Vagina (tissue), 2 donors: ENCODE data around the gene CCSER1. TPM values are rescaled to one million over a fixed set of nuclear protein-coding genes. Genes with fewer than 3 reads are reported as not detected.
"Not testable (repeated sequence)": the region's sequence is repeated elsewhere in the genome, so short reads cannot be mapped to it uniquely, and the experiment has no call there.

Experiments used
- DNase-seq, 2 donors: peaks; one replicate each; pipeline ENCODE4 v3.0.0-alpha.2; 2017; ENCODE audit errors: extremely low spot score in 2 of 2
- H3K27ac ChIP-seq: fragments of 200-600 bp; sonication (generic); one replicate; pipeline ENCODE4 v1.5.1; 2019
- H3K27me3 ChIP-seq: fragments of 200-600 bp; sonication (generic); one replicate; pipeline ENCODE4 v1.5.1; 2019
- H3K36me3 ChIP-seq, 2 donors: fragments of 200-600 bp; sonication (generic); one replicate each; pipeline ENCODE4 v1.5.1; 2017 to 2019
- H3K4me1 ChIP-seq: fragments of 200-600 bp; sonication (generic); one replicate; pipeline ENCODE4 v1.5.1; 2019
- H3K4me3 ChIP-seq, 2 donors: fragments of 200-600 bp; sonication (generic); 1 replicate in 1 of 2; 2 replicates in 1 of 2; pipeline ENCODE4 v1.5.1; 2016 to 2019
- H3K9me3 ChIP-seq: fragments of 200-600 bp; sonication (generic); one replicate; pipeline ENCODE4 v1.5.1; 2019
- CTCF ChIP-seq, 3 experiments: fragments of 450-650 bp in 2 of 3; fragments of 200-600 bp in 1 of 3; sonication (generic) in 1 of 3; IDR thresholded peaks; one replicate each; pipeline ENCODE4 v1.5.1; 2017 to 2019; ENCODE audit warnings: antibody characterized with exemption in 3 of 3, mild to moderate bottlenecking in 2 of 3, moderate library complexity in 2 of 3
- POLR2A ChIP-seq, 2 donors: fragments of 450-650 bp; IDR thresholded peaks; one replicate each; pipeline ENCODE4 v1.6.1; 2017; ENCODE audit warnings: antibody characterized with exemption in 2 of 2, mild to moderate bottlenecking in 2 of 2, moderate library complexity in 2 of 2
- POLR2AphosphoS5 ChIP-seq, 2 donors: sonication (generic); formaldehyde crosslinking; IDR thresholded peaks; one replicate each; pipeline ENCODE4 v1.9.0; 2017; ENCODE audit warnings: antibody characterized with exemption in 2 of 2, mild to moderate bottlenecking in 2 of 2, low read depth in 1 of 2; ENCODE audit not compliant: insufficient read depth in 1 of 2
- intact Hi-C: fragments of 100-400 bp; cut with DNase I; formaldehyde crosslinking; loops from one replicate; pipeline ENCODE4 v1.15.1; 2023
- total RNA-seq: library from RNA; depleted of rRNA; stranded (reverse); fragments of >200 nt; gene quantifications from one replicate; pipeline ENCODE4 v1.2.3, GENCODE V29; 2016

CCSER1 gene
- total RNA-seq, 1 donor from 2014 or later: 8.1 TPM

- DNase-seq: no peak
- no peaks in the 10 kb centered on the region for H3K4me1 ChIP-seq
- no peaks in the 10 kb centered on the region for H3K9me3 ChIP-seq
- no peaks in the 10 kb centered on the region for H3K36me3 ChIP-seq
- TF ChIP-seq POLR2AphosphoS5 (IDR thresholded peaks at IDR 0.05; ENCODE audit: insufficient read depth in 1 of 2, low read depth in 1 of 2): no peak
- H3K27me3 ChIP-seq: no peaks in the 10 kb centered on the region
- no peak overlapping the region for H3K4me3 ChIP-seq
- H3K27ac ChIP-seq: no peak overlapping the region
- intact Hi-C loops: no loop called here
Measured at GRCh38 chr4:90833706-90834105, 706.5 kb downstream of the CCSER1 start.

- H3K27me3 ChIP-seq: no peaks in the 10 kb centered on the region
- no peaks in the 10 kb centered on the region for H3K36me3 ChIP-seq
- no peak for DNase-seq
- no peak overlapping the region for H3K27ac ChIP-seq
- no peaks in the 10 kb centered on the region for H3K4me1 ChIP-seq
- intact Hi-C loops: no loop called here
- H3K9me3 ChIP-seq: no peaks in the 10 kb centered on the region
- TF ChIP-seq CTCF (IDR thresholded peaks at IDR 0.05): no peak
- no peak for TF ChIP-seq POLR2AphosphoS5 (IDR thresholded peaks at IDR 0.05; ENCODE audit: insufficient read depth in 1 of 2, low read depth in 1 of 2)
- TF ChIP-seq POLR2A (IDR thresholded peaks at IDR 0.05): no peak
- H3K4me3 ChIP-seq: no peak overlapping the region
Measured at GRCh38 chr4:90837241-90837640, 710.0 kb downstream of the CCSER1 start.

GRCh38 chr4:90838859-90839258 lies 711.7 kb downstream of the CCSER1 start:
- H3K4me1 ChIP-seq, DNase-seq, H3K9me3 ChIP-seq, intact Hi-C loops, H3K36me3 ChIP-seq, H3K4me3 ChIP-seq, H3K27ac ChIP-seq, H3K27me3 ChIP-seq: not testable (repeated sequence)

GRCh38 chr4:90840291-90840690 lies 713.1 kb downstream of the CCSER1 start:
- no peak for DNase-seq
- no peak overlapping the region for H3K27ac ChIP-seq
- no peak overlapping the region for H3K4me3 ChIP-seq
- TF ChIP-seq POLR2A (IDR thresholded peaks at IDR 0.05) (no peak), CTCF (IDR thresholded peaks at IDR 0.05) (no peak), POLR2AphosphoS5 (IDR thresholded peaks at IDR 0.05; ENCODE audit: insufficient read depth in 1 of 2, low read depth in 1 of 2) (no peak)
- no peaks in the 10 kb centered on the region for H3K4me1 ChIP-seq
- H3K36me3 ChIP-seq: no peaks in the 10 kb centered on the region
- H3K27me3 ChIP-seq: no peaks in the 10 kb centered on the region
- no peaks in the 10 kb centered on the region for H3K9me3 ChIP-seq
- intact Hi-C loops: no loop called here

- no peak for TF ChIP-seq POLR2A (IDR thresholded peaks at IDR 0.05)
- TF ChIP-seq CTCF (IDR thresholded peaks at IDR 0.05): no peak
- TF ChIP-seq POLR2AphosphoS5 (IDR thresholded peaks at IDR 0.05; ENCODE audit: insufficient read depth in 1 of 2, low read depth in 1 of 2): no peak
- Histone ChIP-seq H3K9me3 (no peaks in the 10 kb centered on the region), H3K36me3 (no peaks in the 10 kb centered on the region), H3K4me3 (no peak overlapping the region), H3K4me1 (no peaks in the 10 kb centered on the region), H3K27me3 (no peaks in the 10 kb centered on the region), H3K27ac (no peak overlapping the region)
- intact Hi-C loops: no loop called here
- DNase-seq: no peak
Measured at GRCh38 chr4:90840828-90841227, 713.6 kb downstream of the CCSER1 start.

- Histone ChIP-seq H3K27me3 (no peaks in the 10 kb centered on the region), H3K9me3 (no peaks in the 10 kb centered on the region), H3K4me3 (no peak overlapping the region), H3K4me1 (no peaks in the 10 kb centered on the region), H3K27ac (no peak overlapping the region), H3K36me3 (no peaks in the 10 kb centered on the region)
- TF ChIP-seq POLR2AphosphoS5 (IDR thresholded peaks at IDR 0.05; ENCODE audit: insufficient read depth in 1 of 2, low read depth in 1 of 2) (no peak), CTCF (IDR thresholded peaks at IDR 0.05) (no peak), POLR2A (IDR thresholded peaks at IDR 0.05) (no peak)
- DNase-seq: no peak
- intact Hi-C loops: no loop called here
Measured at GRCh38 chr4:90841676-90842075, 714.5 kb downstream of the CCSER1 start.
